COLO829 (cell line): Measurements from ENCODE around the gene MYO16.
A peak's percentile ranks its signal among the peaks of the same experiment; 100 is the strongest.

Experiments
- DNase-seq: peaks from one replicate; pipeline ENCODE4 v3.0.0; 2012; ENCODE audit warnings: low spot score

MYO16 gene

DNA sequence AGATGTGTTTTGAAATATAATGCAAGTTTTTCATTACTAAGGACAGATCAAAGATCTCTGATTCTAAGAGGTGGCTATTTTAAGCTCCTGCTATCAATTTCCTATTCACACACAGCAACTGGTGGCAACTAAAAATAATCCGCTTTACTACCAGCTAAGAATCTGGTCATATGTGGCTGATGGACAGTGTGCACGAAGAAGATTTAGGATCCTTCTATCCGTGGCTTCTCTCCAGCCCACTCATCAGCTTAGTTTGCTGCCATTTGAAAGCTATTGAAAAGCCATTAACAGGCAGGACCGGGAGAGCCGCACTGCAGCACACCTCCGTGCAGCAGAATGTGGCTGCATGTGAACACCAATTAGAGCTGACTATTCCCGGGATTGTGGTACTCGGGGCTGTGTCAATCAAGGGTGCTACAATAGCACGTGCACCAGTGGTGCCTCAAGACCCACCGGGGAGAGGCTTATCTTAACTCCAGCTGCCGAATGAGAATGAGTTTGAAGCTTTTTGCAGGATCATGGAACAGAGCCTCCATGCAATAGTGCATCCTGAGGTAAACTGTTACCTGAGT is at the start of gene MYO16:
Gene MYO16 (plus strand): TSS at position 431 of the 572 bp plus-strand sequence. CDS start 234 bp downstream, outside the sequence.
- DNase-seq, result no peak

DNA sequence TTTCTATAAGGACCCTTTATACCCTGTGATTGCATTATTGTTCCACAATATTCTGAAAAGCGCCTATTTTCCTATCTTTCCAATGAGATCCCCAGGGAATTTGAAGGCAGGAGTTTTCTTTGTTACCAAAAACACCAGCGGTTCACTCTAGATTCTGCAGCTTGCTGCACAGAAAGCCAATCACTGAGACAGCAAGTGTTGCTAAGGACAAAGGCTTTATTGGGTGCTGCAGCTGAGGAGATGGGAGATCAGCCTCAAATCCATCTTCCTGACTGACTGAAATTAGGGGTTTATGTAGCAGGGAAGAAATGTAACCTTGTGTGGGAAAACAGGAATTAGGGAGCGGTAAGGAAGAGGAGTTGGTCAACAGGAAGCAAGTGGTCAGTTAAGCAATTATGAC is 42.6 kb upstream of the MYO16 start:
- no peak for DNase-seq

DNA sequence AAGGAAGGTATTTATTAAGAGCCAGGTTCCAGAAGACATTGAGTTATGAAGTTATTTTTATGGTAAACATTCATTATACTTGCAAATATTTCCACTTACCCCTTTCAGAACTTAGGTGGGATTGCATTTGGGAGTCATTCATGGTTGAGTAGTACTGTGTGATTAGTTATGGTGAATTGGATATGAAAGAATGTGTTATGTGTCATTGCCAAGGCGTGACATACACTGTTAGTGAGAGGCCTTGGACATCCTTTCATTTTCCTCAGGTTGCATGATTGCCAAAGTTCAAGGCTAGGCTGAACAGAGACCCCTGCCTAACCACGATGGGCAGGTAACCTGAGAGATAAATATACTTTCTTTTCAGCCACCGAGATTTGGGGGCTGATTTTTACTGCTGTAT is 40.9 kb upstream of the MYO16 start:
- DNase-seq, result no peak

DNA sequence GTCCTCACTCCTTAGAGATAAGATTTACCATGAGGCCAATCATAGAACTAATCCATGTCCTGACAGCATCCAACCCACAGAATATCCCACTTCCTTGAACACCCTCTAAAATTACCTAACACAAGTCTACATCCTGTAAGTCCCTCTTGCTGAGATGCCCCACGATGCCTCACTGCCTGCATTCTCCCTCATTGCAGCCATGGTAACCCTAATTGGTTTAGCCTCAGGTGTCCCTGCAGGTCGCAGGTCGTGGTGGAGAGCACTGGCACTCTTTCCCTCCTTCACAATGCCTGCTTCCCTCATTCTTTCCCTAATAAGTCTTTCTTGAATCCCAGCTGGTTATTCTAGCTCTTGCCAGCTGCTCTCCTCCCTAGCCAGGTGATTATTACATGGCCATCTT is 35.3 kb upstream of the MYO16 start:
- DNase-seq, result no peak

DNA sequence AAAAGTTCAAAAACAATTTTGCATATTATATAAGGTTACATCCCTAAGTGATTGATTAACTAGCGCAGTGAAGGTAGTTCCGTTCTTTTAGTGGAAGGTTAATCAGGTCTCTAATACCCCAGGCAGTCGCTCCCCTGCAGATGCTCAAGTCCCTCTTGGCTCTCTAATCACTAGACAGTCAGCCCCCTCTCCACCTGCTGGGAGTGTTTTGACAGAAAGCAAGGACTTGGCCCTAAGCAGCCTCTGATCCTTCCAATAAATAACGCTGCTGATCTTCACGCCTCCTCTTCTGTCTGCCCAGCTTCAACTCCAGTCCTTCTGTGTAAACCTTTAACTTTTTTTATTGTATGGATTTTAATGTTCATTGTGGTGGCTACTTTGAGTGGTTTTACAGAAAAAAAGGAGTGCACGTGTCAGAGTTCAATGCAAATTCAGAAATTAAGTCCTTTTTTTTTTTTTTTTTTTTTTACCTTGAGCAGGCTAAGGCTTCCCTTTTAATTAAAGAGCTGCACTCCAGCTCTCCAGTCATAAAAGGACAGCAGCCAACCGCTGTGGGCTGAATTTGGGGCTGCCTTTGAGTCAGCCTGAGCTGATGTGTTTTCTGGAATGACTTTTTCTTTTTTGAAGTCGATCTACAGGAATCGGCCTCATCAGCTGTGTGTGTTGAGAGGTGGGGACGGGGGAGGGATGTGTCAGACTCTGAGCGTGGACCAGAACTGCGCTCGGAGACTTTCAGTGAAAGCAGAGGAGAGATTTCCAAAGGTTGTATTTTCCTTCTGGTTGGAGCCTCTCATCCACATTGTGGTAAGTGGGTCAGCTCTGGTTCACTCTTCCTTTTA is 33.8 kb upstream of the MYO16 start:
- DNase-seq, result no peak

DNA sequence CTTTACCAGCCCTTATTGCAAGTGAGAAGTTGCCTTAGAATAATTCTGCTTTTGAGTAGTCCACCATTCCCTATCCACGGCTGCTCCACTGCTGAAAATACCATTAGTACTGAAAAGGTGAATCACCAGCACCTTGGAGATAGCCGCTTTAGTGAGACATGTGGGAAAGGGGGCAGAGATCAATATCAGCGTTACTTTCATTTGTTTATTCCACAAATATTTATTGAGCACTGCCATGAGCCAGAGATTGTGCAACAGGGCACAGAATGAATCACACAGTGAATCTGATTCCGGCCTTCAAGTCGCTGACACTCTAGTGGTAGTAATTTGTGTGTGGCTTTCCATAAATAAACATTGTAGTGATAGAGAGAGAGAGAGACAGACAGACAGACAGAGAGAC is 31.5 kb upstream of the MYO16 start:
- no peak for DNase-seq

DNA sequence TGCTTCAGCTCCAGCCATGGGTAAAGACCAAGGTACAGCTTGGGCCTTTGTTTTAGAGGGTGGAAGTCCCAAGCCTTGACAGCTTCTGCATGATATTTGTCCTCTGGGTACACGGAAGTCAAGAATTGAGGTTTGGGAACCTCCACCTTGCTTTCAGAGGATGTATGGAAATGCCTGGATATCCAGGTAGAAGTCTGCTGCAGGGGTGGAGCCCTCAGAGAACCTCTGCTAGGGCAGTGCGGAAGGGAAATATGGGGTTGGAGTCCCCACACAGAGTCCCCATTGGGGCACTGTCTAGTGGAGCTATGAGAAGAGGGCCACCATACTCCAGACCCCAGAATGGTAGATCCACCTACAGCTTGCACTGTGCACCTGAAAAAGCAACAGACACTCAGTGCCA is 23.0 kb upstream of the MYO16 start:
- no peak for DNase-seq

DNA sequence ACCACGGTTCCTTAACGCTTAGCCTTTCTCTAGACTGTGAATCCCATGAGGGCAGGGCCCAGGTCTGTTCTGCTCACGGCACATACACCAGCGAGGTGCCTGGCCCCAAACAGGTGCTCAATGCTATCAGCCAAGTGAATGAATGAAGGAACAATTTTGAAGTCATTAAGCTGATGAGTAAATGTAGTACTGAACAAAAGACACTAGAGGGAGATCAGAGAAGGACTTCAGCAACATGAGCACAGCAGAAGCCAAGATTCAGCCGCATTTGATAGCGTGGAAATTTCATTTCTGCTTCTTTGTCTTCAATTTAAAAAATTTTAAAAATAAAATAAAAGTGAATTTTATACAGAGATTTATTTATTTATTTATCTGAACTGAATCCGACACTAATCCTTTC is 20.1 kb upstream of the MYO16 start:
- peak; percentile 62 for DNase-seq

DNA sequence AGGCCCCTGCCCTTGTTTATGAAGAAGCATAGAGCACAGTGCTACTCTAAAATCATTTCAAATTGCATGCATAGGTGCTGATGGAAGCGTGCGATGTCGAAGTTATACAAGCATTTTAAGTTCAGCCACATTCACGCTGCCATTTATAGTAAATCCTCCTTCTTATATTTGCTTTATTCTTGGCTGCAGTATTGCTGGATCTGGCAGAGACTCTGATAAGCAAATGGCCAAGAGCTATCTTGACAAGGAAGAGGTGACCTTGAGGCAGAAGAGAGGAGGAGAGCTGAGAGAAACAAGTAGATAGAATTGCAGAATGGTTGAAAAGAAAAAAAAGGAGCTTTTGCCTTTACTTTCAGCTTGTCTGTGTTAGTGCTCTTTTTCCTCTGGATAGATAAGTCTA is 18.9 kb upstream of the MYO16 start:
- DNase-seq, result no peak

DNA sequence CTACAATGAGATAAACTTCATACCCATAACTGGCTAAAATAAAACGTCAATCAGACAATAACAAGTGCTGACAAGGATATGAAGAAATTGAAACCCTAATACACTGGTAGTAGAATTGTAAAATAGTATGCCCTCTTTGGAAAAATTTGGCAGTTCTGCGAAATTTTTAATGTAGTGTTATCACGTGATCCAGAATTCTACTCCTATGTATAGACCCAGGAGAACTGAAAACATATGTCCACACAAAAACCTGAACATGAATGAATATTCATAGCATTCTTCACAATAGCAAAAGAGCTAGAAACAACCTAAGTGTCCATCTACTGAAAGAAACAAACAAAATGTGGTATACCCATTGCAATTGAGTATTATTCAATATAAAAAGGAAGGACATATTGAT is 14.2 kb upstream of the MYO16 start:
- no peak for DNase-seq

DNA sequence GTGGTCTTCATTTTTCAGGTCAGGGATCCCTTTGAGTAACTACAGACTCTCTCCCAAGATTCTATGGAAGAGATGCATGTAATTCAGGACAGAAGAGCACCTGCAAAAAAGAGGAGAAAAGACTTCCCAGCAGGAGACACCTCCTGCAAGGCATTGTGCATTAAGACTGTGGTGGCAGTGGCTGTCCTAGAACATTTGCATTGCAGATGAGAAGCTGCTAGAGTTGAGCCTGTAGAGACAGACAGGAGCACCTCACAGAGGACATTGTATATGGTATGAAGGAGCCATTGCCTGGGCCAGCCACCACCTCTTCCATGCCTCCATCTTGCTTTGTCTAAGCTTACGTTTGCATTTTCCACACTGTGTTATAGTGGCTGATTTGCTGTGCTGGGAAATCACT is 11.2 kb upstream of the MYO16 start:
- no peak for DNase-seq

DNA sequence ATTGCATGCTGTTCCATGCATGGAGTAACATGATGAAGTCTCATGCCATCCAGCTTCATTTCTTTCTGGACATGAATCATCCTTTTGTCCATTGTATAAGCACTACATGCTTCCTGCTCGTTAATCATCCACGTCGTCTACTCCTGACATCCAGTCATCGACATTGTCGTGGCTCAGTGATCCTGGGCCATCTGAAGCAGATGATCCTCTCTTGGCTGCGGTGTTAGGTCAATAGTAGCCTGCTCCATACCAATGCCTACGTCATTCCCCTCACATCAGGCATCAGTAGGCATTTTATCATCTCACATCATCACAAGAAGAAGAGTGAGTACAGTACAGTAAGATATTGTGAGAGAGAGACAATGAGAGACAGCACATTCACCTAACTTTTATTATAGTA is 7.9 kb upstream of the MYO16 start:
- DNase-seq, result peak; percentile 51

DNA sequence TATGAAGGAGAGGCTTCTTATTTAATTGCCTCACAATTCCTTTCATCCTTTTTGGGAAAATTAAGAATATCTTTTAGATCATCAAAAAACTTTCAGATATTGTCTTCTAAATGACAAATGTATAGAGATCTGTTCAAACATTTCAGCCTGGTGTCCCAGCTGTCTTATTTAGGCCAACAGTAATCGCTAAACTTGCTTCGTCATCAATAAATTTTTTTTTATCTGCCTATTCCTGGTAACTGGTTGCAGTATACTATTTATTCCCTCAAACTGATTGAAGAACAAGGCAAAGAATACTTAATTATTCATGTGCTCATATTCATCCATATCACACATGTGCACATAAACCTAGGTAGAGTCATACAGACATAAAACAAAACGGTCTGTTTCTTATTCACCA is 5.3 kb upstream of the MYO16 start:
- DNase-seq, result no peak

DNA sequence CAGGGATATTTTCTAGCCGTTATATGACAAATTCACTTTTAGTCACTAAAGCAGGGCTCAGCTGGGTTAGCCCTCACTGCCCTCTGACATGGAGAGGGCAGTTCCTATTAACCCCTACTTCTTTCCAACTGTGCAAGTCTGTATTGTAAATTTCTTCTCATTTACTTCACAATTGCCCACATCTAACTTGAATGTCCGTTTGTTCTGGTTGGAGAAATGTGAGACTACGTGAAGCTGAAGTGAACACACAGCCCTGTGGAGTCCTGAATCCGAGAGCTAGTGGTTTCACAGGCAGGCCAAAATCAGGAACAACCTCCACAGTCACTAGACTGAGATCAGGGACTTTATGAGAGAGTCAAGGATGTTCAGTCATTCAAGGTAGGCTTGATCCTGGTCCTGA is 4.4 kb upstream of the MYO16 start:
- no peak for DNase-seq

DNA sequence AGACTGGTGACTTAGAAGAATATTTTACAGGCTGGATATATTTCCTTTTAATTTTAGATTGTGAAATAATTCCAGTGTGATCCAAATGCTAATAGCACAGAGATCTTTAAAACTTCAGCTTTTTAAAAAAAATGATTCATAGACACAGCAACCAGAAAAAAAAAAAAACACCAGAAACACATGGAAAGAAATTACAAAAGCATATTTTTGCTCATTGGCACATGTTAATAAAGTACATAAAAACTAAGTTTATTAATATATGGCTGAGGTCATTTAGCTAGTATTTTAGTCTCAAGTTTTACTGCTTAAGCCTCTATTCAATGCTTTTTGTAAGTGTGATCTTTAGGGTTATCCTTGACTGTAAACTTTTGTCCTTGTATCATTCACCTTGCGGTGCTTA is 577 bp downstream of the MYO16 start:
- no peak for DNase-seq

DNA sequence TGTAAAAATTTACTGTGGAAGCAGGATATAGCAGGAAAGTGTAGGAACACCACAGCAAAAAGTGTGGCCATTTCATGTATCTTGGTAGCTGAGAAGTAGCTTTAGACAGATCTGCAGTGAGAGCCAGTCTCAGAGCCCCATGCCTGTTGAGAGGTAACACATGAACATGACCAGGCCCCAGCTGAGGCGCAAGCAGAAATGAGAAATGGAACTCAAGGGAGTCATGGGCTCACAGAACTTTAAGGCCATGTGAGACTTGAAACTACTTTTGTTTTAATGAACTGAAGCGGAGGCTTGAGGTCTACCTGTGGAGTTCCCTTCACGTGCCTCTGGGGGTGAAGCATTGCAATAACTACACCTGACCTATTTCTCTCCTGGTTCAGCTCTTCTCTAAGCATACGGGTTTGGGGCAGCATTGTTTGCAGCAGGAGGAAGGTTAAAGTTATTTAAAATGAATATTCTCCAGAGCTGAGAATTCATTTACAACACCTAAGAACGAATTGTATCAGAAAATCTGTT is 3.3 kb downstream of the MYO16 start:
- DNase-seq, result no peak

DNA sequence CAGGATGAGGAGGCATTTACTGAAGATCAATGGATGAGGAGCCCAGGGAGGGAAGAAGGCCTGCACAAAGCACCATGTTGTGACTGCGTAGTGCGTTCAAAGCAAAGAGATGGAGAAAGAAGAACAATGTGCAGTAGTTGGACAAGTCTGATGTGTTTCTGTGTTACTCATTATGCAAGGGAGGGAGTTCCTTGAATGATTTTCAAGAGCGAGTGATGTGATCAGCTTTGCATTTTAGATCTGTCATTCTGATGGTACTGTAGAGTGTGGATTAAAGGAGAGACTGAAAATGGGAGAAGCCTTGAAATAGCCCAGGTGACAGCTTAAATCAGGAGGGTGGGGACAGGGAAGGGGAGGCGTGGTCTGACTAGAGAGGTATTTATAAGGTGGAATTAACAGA is 9.5 kb downstream of the MYO16 start:
- no peak for DNase-seq

DNA sequence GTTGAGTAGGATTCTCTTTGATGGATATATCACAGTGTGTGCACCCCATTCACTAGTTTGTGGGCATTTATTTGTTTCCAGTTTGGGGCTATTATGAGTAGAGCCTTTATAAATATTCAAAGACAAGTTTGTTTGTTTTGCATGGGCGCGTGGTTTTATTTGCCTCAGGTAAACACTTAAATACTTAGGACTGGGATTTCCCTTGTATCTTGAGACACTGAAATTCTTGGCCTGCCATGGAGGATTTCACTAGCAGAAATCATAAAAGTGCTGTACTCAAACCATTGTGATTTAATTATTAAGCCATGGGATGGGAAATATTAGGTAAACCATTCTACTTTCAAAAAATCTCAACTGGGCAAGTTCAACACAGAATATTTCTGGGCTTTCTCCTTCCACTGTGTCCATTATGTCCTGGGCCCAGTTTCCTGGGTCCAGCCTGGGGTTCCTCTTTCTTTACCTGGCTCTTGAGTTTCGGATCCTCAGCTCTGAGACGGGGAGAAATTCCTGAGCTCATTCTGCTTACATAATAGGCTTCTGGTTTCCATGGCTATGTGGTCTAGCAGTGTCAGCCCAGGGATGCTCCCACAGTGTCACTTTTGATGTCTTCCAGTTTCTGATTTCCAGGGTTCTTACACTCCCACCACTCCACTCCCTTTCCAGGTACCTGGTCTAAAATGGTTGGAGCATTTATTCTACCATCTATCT is 14.4 kb downstream of the MYO16 start:
- no peak for DNase-seq

DNA sequence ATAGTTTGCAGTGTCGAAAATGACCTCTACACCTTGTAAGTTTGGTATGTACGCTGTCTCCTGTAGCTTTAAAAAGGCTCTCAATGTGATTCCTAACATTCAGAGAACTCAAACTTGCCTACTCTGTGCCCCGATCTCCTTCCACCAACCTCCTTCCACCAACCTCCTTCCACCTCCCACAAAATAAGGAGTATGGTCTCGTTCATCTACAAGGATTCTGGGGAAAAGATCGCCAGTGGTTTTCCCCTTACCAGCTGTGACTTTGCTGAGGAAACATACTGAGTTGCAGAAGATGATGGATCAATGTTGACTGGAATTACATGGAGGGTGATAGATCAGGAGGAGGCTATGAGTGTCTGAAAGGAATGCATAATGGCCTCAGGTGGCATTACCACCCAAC is 16.0 kb downstream of the MYO16 start:
- DNase-seq, result no peak

DNA sequence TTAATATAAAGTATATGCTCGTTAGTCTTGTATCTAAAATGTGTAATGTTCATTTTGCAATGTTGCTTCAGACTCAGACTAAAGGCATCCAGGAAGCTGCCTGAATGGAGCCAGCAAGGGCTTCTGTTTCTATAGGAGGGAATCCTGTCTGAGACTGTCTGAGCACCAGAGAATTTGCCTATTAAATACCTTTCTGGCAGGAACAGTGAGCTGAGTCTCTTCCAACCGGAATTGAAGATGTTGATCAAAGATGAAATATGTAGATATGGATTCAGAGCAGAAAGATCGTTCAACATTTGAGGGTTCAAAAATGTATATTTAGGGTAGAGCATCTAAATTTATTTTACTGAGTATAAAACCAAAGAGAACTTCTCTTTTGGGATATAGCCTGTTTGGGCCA is 20.9 kb downstream of the MYO16 start:
- DNase-seq, result no peak

DNA sequence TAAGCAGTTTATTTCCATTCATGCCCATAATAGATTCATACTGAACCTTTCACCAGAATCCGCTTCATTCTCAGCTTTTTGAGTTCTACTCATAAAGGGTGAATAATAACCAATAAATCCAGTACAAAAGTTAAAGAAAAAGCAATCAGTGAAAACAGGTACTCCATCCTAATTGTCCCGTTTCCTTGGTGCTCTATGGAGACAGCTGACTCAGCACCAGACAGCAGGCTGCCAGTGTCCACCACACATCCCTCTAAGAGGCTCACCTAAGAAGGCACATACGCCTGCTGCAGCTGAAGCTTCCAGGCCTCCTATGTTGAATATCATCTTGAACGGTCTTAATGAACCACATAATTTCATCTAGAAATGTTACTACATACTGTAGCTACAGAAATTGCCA is 27.3 kb downstream of the MYO16 start:
- DNase-seq, result no peak

DNA sequence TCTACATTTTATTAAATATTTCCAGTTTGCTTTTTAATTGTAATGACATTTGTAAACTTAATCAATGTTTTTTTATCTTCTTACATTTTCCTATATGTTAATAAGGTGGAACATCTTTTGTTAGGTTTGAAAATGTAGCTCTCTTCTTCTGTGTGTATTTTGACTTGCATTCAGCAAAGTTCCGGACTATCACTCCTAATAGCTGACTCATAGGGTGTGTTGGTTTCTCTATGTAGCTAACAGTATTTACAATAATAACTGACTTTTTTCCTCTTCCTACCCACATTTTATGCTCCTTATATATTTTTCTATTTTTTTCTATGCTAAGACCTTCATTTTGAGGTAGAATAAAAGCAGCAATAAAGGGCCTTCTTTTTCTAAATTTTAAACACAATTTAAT is 28.1 kb downstream of the MYO16 start:
- DNase-seq, result no peak

DNA sequence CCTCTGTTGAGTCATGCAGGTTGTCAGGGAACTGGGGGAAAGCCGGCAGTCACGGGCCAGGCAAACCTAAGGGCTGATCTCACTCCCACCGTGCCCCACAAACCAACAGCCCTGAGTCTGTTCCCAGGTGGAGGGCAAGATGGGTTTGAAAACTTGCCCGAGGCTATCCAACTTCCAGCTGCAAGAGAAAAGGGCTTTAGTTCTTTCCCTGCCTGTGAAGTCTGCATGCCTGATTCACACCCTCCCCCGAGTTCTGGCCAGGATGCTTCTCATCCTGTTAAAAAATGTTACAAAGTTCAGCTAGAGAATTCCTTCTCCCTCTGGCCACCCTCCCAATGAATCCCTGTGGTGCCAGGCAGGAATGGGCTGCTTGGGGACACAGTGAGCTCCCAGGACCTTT is 33.1 kb downstream of the MYO16 start:
- DNase-seq, result no peak
